ENCODE measurements around the gene MAML3.

Gene MAML3

DNA sequence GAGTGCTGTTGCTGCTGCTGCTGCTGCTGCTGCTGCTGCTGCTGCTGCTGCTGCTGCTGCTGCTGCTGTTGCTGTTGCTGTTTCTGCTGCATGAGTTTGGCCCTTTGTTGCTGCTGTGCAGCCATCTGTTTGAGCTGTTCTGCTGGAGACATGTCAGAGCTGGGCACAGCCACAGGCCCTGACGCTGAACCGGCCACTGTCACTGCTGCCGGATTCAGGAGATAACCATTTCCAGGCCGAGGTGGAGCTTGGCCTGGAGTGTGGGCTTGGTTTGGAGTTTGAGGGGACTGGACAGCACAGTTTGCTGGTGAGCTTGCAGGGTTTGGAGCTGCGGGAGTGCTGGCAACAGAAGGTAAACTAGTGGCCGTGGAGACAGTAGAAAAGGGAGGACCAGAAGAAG, 264.1 kb downstream of the MAML3 start:
- no peak for DNase-seq (ENCODE audit: low read depth in 1 of 2, low spot score in 1 of 2)
- Histone ChIP-seq H3K27me3 (ENCODE audit: insufficient read depth, poor library complexity, severe bottlenecking) (no peaks in the 10 kb centered on the region), H3K27ac (replicated peaks) (no peak overlapping the region), H3K4me3 (replicated peaks; ENCODE audit: insufficient read depth, low read length) (no peak overlapping the region)
- TF ChIP-seq, protein P1, sequence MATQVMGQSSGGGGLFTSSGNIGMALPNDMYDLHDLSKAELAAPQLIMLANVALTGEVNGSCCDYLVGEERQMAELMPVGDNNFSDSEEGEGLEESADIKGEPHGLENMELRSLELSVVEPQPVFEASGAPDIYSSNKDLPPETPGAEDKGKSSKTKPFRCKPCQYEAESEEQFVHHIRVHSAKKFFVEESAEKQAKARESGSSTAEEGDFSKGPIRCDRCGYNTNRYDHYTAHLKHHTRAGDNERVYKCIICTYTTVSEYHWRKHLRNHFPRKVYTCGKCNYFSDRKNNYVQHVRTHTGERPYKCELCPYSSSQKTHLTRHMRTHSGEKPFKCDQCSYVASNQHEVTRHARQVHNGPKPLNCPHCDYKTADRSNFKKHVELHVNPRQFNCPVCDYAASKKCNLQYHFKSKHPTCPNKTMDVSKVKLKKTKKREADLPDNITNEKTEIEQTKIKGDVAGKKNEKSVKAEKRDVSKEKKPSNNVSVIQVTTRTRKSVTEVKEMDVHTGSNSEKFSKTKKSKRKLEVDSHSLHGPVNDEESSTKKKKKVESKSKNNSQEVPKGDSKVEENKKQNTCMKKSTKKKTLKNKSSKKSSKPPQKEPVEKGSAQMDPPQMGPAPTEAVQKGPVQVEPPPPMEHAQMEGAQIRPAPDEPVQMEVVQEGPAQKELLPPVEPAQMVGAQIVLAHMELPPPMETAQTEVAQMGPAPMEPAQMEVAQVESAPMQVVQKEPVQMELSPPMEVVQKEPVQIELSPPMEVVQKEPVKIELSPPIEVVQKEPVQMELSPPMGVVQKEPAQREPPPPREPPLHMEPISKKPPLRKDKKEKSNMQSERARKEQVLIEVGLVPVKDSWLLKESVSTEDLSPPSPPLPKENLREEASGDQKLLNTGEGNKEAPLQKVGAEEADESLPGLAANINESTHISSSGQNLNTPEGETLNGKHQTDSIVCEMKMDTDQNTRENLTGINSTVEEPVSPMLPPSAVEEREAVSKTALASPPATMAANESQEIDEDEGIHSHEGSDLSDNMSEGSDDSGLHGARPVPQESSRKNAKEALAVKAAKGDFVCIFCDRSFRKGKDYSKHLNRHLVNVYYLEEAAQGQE (IDR thresholded peaks at IDR 0.05; ENCODE audit: insufficient replicate concordance, low read depth), result no peak
- TF ChIP-seq, protein P2, sequence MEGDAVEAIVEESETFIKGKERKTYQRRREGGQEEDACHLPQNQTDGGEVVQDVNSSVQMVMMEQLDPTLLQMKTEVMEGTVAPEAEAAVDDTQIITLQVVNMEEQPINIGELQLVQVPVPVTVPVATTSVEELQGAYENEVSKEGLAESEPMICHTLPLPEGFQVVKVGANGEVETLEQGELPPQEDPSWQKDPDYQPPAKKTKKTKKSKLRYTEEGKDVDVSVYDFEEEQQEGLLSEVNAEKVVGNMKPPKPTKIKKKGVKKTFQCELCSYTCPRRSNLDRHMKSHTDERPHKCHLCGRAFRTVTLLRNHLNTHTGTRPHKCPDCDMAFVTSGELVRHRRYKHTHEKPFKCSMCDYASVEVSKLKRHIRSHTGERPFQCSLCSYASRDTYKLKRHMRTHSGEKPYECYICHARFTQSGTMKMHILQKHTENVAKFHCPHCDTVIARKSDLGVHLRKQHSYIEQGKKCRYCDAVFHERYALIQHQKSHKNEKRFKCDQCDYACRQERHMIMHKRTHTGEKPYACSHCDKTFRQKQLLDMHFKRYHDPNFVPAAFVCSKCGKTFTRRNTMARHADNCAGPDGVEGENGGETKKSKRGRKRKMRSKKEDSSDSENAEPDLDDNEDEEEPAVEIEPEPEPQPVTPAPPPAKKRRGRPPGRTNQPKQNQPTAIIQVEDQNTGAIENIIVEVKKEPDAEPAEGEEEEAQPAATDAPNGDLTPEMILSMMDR (IDR thresholded peaks at IDR 0.05; ENCODE audit: insufficient read depth, low read length), result no peak

DNA sequence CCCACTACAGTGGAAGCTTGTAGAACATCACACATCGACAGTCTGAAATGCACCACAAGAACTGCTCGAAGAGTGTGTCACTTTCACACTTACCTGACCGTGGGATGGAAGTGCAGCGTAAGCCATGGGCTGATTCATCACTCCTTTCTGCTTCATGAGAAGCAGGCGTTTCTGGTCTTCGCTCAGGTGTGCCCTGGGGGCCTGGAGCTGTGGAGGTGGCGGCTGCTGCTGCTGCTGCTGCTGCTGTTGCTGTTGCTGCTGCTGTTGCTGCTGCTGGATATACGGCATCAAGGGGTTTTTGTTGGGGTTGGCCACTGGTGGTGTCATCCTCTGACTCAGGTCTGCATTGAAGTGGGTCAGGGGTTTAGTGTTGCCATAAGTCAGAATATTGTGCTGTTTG, 264.7 kb downstream of the MAML3 start:
- no peak for DNase-seq (ENCODE audit: low read depth in 1 of 2, low spot score in 1 of 2)
- no peak overlapping the region for H3K27ac ChIP-seq (replicated peaks)
- TF ChIP-seq, protein P1 (IDR thresholded peaks at IDR 0.05; ENCODE audit: insufficient replicate concordance, low read depth), result no peak
- TF ChIP-seq SPI1 (IDR thresholded peaks at IDR 0.05; ENCODE audit: borderline replicate concordance, low read depth) (no peak), GABPA (IDR thresholded peaks at IDR 0.05; ENCODE audit: low read depth) (no peak), POLR2AphosphoS5 (IDR thresholded peaks at IDR 0.05; ENCODE audit: low read depth) (no peak)
- TF ChIP-seq, protein P2 (IDR thresholded peaks at IDR 0.05; ENCODE audit: insufficient read depth, low read length), result no peak
- H3K27me3 ChIP-seq (ENCODE audit: insufficient read depth, poor library complexity, severe bottlenecking), result no peaks in the 10 kb centered on the region
- no peak overlapping the region for H3K4me3 ChIP-seq (replicated peaks; ENCODE audit: insufficient read depth, low read length)

DNA sequence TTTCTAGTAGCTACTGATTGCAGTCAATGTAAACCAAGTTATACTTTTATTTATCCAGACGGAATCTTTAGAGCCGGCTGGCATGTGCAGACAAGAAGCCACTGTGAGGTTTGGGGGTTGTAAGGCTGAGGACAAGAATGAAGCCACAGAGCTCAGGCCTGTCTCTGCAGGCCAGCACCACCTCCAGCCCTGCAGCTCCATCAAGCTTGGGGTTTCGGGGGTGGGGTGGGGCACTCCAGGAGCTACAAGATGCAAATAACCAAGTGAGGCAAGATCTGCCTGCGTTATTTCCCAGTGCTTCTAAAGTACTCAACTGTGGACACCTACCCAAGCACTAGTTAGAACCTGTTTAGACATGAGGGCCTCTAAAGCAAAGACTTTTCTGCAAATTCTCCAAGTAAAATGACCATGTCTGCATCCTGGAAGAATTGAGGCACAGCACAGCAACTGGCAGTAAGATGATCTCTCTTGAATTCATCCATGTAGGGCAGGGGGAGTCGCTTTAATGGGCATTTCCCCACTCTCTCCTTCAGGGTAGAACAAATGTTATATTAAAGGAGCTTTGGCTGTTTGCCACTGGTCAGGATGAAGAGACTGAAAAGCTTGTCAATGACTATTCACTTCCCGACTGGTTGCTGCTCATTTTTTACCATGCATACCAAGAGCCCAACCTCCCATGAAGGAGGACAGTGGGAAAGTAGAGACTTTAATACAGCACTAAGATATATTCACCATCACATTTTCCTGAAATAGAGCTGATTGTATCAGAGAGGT, 265.8 kb downstream of the MAML3 start:
- no peak for DNase-seq (ENCODE audit: low read depth in 1 of 2, low spot score in 1 of 2)
- Histone ChIP-seq H3K4me3 (replicated peaks; ENCODE audit: insufficient read depth, low read length) (no peak overlapping the region), H3K27ac (replicated peaks) (no peak overlapping the region), H3K27me3 (ENCODE audit: insufficient read depth, poor library complexity, severe bottlenecking) (no peaks in the 10 kb centered on the region)
- no peak for TF ChIP-seq SPI1 (IDR thresholded peaks at IDR 0.05; ENCODE audit: borderline replicate concordance, low read depth)
- no peak for TF ChIP-seq GABPA (IDR thresholded peaks at IDR 0.05; ENCODE audit: low read depth)
- no peak for TF ChIP-seq POLR2AphosphoS5 (IDR thresholded peaks at IDR 0.05; ENCODE audit: low read depth)
- TF ChIP-seq, protein P2 (IDR thresholded peaks at IDR 0.05; ENCODE audit: insufficient read depth, low read length), result no peak
- TF ChIP-seq, protein P1 (IDR thresholded peaks at IDR 0.05; ENCODE audit: insufficient replicate concordance, low read depth), result no peak

Data from HL-60 (cell line).